Hepatocyte (in vitro differentiated cells): Measurements from ENCODE around the gene RALGAPA2.

Source experiments
- EZH2 ChIP-seq: fragments of 200-600 bp; sonication (generic); IDR thresholded peaks from 2 replicates; pipeline ENCODE4 v1.6.1; 2016; ENCODE audit warnings: antibody characterized with exemption, mild to moderate bottlenecking, borderline replicate concordance
- EZH2phosphoT487 ChIP-seq: fragments of 200-600 bp; sonication (generic); IDR thresholded peaks from one replicate; pipeline ENCODE4 v1.6.1; 2018; ENCODE audit warnings: antibody characterized with exemption, mild to moderate bottlenecking, low read depth, moderate library complexity; ENCODE audit not compliant: unreplicated experiment, severe bottlenecking
- TF ChIP-seq, protein P1 (sequence below): fragments of 200-600 bp; sonication (generic); IDR thresholded peaks from 2 replicates; pipeline ENCODE4 v1.5.1; 2016; ENCODE audit warnings: antibody characterized with exemption, mild to moderate bottlenecking; ENCODE audit not compliant: poor library complexity

DNA sequence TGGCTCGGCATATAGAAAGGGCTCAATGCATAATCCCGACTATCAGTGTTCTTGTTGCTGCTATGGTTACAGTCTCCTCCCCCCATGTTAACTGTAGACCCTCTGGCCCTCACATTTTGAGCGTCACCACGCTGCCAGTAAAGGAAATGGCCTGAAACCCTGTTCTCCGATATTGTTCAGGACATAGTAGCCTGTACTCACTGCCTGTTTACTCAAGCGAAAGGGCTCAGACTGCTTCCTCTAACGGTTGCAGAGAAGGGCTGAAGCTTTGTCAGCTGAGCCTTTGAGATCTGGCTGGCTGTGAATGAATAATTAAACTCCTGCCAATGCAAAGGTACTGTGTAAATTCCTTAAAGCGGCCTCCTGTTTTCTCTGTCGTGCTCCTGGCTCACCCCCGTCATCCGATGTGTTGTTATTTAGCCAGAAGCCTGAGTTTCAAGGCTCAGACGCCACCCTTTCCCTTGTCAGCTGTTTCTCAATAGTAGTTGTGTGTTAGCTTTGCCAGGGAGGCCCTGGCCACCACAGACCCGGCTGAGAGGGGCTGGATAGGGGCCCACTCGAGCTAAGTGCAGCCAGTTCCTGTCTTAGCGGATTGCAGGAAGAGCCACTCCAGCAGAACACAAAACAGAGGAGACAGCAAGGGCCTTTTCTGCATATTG is 31.2 kb upstream of the RALGAPA2 start:
- TF ChIP-seq EZH2 (no peak), EZH2phosphoT487 (no peak)
- TF ChIP-seq, protein P1, sequence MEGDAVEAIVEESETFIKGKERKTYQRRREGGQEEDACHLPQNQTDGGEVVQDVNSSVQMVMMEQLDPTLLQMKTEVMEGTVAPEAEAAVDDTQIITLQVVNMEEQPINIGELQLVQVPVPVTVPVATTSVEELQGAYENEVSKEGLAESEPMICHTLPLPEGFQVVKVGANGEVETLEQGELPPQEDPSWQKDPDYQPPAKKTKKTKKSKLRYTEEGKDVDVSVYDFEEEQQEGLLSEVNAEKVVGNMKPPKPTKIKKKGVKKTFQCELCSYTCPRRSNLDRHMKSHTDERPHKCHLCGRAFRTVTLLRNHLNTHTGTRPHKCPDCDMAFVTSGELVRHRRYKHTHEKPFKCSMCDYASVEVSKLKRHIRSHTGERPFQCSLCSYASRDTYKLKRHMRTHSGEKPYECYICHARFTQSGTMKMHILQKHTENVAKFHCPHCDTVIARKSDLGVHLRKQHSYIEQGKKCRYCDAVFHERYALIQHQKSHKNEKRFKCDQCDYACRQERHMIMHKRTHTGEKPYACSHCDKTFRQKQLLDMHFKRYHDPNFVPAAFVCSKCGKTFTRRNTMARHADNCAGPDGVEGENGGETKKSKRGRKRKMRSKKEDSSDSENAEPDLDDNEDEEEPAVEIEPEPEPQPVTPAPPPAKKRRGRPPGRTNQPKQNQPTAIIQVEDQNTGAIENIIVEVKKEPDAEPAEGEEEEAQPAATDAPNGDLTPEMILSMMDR: no peak
